ENCODE measurements around the gene TAL1.

The TAL1 gene

DNA sequence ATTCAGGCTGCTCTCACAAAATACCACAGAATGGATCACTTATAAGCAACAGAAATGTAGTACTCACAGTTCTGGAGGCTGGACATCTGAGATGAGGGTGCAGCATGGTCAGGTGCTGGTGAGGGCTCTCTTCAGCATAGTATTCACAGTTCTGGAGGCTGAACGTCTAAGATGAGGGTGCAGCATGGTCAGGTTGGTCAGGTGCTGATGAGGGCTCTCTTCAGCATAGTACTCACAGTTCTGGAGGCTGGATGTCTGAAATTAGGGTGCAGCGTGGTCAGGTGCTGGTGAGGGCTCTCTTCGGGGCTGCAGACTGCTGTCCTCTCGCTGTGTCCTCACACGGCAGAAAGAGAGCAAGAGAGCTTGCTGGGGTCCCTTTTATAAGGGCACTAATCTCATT lies 59.2 kb downstream of the TAL1 start:
- Histone ChIP-seq H3K9me3 (ENCODE audit: control insufficient read depth in 2 of 2, low read length in 2 of 2) (no peaks in the 10 kb centered on the region), H3K36me3 (ENCODE audit: control insufficient read depth in 2 of 2, insufficient read depth in 2 of 2, low read length in 2 of 2) (no peaks in the 10 kb centered on the region), H3K4me1 (ENCODE audit: control insufficient read depth in 2 of 2, insufficient read depth in 2 of 2, low read length in 2 of 2) (no peaks in the 10 kb centered on the region), H3K27me3 (ENCODE audit: control insufficient read depth in 2 of 2, insufficient read depth in 2 of 2, low read length in 2 of 2) (no peaks in the 10 kb centered on the region), H3K9ac (ENCODE audit: low read depth in 1 of 2, low read length in 2 of 2) (no peak overlapping the region), H3K4me3 (ENCODE audit: low read length in 2 of 2) (no peak overlapping the region), H3K27ac (ENCODE audit: low read depth in 2 of 2, low read length in 2 of 2) (no peak overlapping the region)

Data from mucosa of rectum (tissue), 2 donors.